Measurements from ENCODE around the gene TAP2.
"Not testable (repeated sequence)": the region's sequence is repeated elsewhere in the genome, so short reads cannot be mapped to it uniquely, and the experiment has no call there.

Gene TAP2

GRCh38 chr6:32838114-32838958, at the start of gene TAP2:
Gene TAP2 (minus strand): TSS chr6:32838739. CDS start chr6:32838233, 506 bp downstream.
- peak; percentile 83 for DNase-seq (ENCODE audit: low read depth, low spot score)

DNA sequence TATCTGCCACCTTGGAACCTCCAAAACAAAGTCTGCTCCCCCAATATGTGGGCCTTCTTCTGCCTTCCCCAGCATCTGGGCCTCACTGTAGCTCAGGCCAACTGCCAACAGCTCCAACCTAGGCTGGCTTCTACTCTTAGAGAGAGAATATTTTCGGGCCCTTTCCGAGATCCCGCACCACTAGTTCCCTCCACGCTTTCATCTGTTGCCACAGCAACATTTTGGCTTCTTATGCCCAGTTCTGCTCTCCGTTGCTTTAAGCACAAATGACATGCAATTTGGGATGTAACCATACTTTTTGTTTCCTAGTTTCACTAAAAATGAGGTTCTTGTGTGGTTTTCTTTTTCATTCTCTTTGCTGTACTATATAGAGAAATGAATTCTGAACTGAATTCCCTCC, 49.1 kb upstream of the TAP2 start:
- no peak for DNase-seq (ENCODE audit: low read depth, low spot score)

- peak; percentile 73 for DNase-seq (ENCODE audit: low read depth, low spot score)
These were observed 48.3 kb upstream of the TAP2 start for GRCh38 chr6:32886681-32887383.

- DNase-seq (ENCODE audit: low read depth, low spot score) = peak; percentile 50
These were observed 47.3 kb upstream of the TAP2 start for GRCh38 chr6:32885698-32886286.

DNA sequence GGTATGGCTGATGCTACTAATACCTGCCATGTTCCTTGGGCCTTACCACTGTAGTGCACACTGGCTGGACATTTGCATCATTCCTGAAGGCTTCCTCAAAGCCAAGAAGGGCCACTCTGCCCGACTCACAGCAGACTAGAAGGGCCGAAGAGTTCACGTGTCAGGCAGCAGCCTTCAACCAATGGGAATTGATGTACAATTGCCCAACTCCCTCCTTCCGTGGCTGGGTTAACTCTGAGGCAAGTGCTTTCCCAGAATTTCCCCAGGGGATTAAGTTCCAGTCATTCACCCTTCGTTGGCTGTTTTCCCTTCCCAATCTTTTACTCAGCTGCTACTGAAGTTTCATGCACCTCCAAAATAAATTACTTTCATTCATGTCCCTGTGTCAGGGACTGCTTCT, 45.2 kb upstream of the TAP2 start:
- DNase-seq (ENCODE audit: low read depth, low spot score) = no peak

DNA sequence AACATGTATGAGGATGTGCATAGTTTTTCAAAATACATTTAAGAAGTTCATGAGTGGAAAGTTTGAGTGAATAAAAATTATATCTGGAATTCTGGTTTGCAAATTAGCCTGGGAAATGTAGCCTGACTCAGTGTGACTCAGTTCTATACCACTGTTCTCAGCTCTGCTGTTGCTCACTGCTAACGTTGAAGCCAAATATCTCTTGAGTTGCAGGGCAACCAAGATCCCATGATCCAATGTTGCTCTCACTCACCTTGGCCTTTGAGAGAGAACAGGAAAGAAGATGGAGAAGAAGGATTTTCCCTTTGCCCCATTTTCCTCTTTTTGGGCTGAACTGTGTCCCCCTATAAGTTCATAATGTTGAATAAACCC, 44.3 kb upstream of the TAP2 start:
- DNase-seq (ENCODE audit: low read depth, low spot score) = no peak

DNA sequence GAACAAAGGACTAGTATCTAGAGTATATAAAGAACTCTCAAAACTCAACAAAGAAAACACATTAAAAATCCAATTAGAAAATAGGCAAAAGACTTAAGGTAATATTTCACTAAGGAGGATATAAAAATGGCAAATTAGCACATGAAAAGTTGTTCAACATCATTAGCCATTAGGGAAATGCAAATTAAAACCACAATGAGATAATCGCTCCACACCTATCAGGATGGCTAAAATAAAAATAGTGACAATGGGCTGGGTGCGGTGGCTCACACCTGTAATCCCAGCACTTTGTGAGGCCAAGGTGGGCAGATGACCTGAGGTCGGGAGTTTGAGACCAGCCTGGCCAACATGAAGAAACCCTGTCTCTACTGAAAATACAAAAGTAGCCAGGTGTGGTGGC, 42.4 kb upstream of the TAP2 start:
- not testable (repeated sequence) for DNase-seq (ENCODE audit: low read depth, low spot score)

GRCh38 chr6:32879691-32880090, 41.2 kb upstream of the TAP2 start:
- no peak for DNase-seq (ENCODE audit: low read depth, low spot score)

- no peak for DNase-seq (ENCODE audit: low read depth, low spot score)
These were observed 38.1 kb upstream of the TAP2 start for GRCh38 chr6:32876603-32877002.

- DNase-seq (ENCODE audit: low read depth, low spot score) = not testable (repeated sequence)
These were observed 35.4 kb upstream of the TAP2 start for GRCh38 chr6:32873947-32874346.

DNA sequence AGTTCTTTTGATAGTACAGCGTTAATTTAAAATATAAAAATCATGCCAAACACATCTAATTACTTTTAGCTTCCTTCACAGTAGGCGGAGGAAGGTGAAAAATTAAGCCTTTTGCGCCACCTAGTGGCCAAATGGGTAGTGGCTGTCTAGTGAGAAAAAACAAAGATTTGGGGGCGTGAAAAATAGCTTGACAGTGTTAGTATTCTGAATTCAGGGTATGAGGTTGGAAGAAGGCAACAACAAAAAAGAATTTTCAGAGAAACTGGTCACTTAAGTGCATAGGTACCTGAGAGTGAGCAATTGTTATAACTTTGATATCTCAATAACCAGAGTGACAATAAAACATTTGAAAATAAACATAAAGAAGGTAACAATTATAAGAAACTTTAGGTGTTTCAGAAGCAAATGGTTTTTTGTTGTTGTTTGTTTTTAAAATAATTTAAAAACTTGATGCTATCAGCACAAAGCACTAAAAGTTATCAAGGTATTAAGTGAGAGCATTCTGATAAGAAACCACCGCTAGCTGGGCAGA, 29.8 kb upstream of the TAP2 start:
- no peak for DNase-seq (ENCODE audit: low read depth, low spot score)

GRCh38 chr6:32867554-32868256, 29.2 kb upstream of the TAP2 start:
- no peak for DNase-seq (ENCODE audit: low read depth, low spot score)

- no peak for DNase-seq (ENCODE audit: low read depth, low spot score)
These were observed 28.5 kb upstream of the TAP2 start for GRCh38 chr6:32867022-32867477.

- no peak for DNase-seq (ENCODE audit: low read depth, low spot score)
These were observed 27.3 kb upstream of the TAP2 start for GRCh38 chr6:32865724-32866443.

GRCh38 chr6:32862725-32863124, 24.2 kb upstream of the TAP2 start:
- no peak for DNase-seq (ENCODE audit: low read depth, low spot score)

DNA sequence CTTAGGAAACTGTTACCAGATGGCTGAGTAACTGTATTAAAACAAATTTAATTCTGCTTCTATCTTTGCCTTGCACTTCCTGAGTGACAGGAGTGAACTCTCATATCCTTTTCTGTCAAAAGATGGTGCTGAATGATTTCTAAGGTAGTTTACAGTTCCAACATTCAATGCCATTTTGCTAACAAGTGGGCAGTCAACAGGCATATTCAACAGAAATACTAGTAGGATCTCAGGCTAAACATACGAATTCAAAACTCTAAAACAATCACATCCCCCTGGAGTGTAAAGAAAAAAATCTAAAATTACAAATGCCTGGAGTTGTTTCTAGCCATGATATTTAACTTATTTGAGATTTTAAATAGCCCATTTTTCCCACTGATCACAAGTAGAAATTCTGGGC, 22.1 kb upstream of the TAP2 start:
- no peak for DNase-seq (ENCODE audit: low read depth, low spot score)

DNA sequence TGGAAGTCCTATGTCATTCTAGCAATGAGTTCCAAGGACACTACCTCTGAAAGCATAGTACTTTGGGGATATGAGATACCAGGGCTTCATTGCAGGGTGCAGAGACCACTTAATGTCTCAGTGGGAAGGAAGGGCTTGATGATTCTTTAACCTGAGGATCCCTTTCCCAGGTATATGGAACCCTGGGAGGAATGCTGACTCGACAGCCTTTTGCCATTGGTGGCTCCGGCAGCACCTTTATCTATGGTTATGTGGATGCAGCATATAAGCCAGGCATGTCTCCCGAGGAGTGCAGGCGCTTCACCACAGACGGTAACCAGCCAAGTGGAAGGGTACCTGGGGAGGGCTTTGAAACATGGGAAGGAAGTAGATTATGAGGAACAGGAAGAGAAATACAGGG, 19.7 kb upstream of the TAP2 start:
- DNase-seq (ENCODE audit: low read depth, low spot score) = no peak

- no peak for DNase-seq (ENCODE audit: low read depth, low spot score)
These were observed 18.8 kb upstream of the TAP2 start for GRCh38 chr6:32857156-32857891.

GRCh38 chr6:32855467-32856174, 17.1 kb upstream of the TAP2 start:
- no peak for DNase-seq (ENCODE audit: low read depth, low spot score)

All from smooth muscle cell of the brain vasculature (primary cell).